B cell (primary cell): ENCODE measurements around the gene POLH. TPM values are rescaled to one million over a fixed set of nuclear protein-coding genes. Genes with fewer than 3 reads are reported as not detected.
"Not testable (repeated sequence)": the region's sequence is repeated elsewhere in the genome, so short reads cannot be mapped to it uniquely, and the experiment has no call there.

ENCODE experiments used
- ATAC-seq: fragments of 200-7000 bp; cut with Tn5 transposase; one replicate; pipeline ENCODE4 v1.10.0; 2021; ENCODE audit warnings: low read depth, mild to moderate bottlenecking, moderate number of reproducible peaks, moderate library complexity
- CTCF ChIA-PET: fragments of 350-600 bp; sonication (Branson Sonifier 250); formaldehyde crosslinking; loops from one replicate; lab custom pipeline; 2021; ENCODE audit warnings: antibody characterized with exemption, inconsistent platforms; lab: Charles Lee
- POLR2A ChIA-PET: fragments of 350-600 bp; sonication (Branson Sonifier 250); formaldehyde crosslinking; loops from one replicate; lab custom pipeline; 2021; ENCODE audit warnings: antibody characterized with exemption; lab: Charles Lee
- DNase-seq: peaks from one replicate; pipeline ENCODE4 v3.0.0; 2013
- H2AFZ ChIP-seq: 2 replicates; pipeline ENCODE4 v1.6.1; 2012; ENCODE audit warnings: mild to moderate bottlenecking, low read depth, low read length; ENCODE audit not compliant: insufficient read depth, poor library complexity, severe bottlenecking
- H3K27ac ChIP-seq, 2 donors: 1 replicate in 1 of 2; 2 replicates in 1 of 2; pipeline ENCODE4 v1.5.1; 2012 to 2013; ENCODE audit warnings: low read length in 2 of 2, mild to moderate bottlenecking in 2 of 2, moderate library complexity in 1 of 2
- H3K27me3 ChIP-seq, 4 experiments: fragments of 200-600 bp in 1 of 4; sonication (generic) in 1 of 4; replicated peaks in 1 of 4; 1 replicate in 2 of 4; 2 replicates in 2 of 4; pipeline versions ENCODE4 v1.6.1 to v1.7.0; 2013 to 2016; ENCODE audit warnings: low read length in 3 of 4, mild to moderate bottlenecking in 2 of 4, mixed read lengths in 1 of 4, moderate library complexity in 1 of 4; ENCODE audit not compliant: insufficient read depth in 4 of 4, control insufficient read depth in 3 of 4; ENCODE audit errors: control extremely low read depth in 1 of 4
- H3K36me3 ChIP-seq, 2 experiments: replicated peaks in 1 of 2; 1 replicate in 1 of 2; 2 replicates in 1 of 2; pipeline versions ENCODE4 v1.6.1 to v1.7.1; 2013; ENCODE audit warnings: low read length in 1 of 2; ENCODE audit not compliant: insufficient read depth in 2 of 2, control insufficient read depth in 1 of 2; ENCODE audit errors: control extremely low read depth in 1 of 2, extremely low read depth in 1 of 2
- H3K4me1 ChIP-seq, 2 donors: fragments of 200-600 bp in 1 of 2; sonication (generic) in 1 of 2; 1 replicate in 1 of 2; 2 replicates in 1 of 2; pipeline versions ENCODE4 v1.5.1 to v1.6.1; 2013 to 2017; ENCODE audit warnings: low read length in 2 of 2; ENCODE audit not compliant: control insufficient read depth in 2 of 2, insufficient read depth in 2 of 2
- H3K4me2 ChIP-seq: replicated peaks from 2 replicates; pipeline ENCODE3; 2012; ENCODE audit warnings: mild to moderate bottlenecking, low read depth, low read length; ENCODE audit not compliant: poor library complexity, severe bottlenecking
- H3K4me3 ChIP-seq, 5 experiments: fragments of 200-600 bp in 1 of 5; sonication (generic) in 1 of 5; 1 replicate in 3 of 5; 2 replicates in 2 of 5; pipeline versions ENCODE4 v1.5.1 to v1.7.0; 2011 to 2016; ENCODE audit warnings: low read length in 4 of 5, mild to moderate bottlenecking in 4 of 5, low read depth in 2 of 5, control low read depth in 1 of 5, moderate library complexity in 1 of 5; ENCODE audit not compliant: insufficient read depth in 1 of 5; ENCODE audit errors: control extremely low read depth in 1 of 5, extremely low read depth in 1 of 5
- H3K79me2 ChIP-seq: fragments of 200-600 bp; sonication (generic); one replicate; pipeline ENCODE4 v1.6.0; 2016; ENCODE audit warnings: low read length; ENCODE audit not compliant: control insufficient read depth, insufficient read depth
- H3K9ac ChIP-seq: fragments of 200-600 bp; sonication (generic); 2 replicates; pipeline ENCODE4 v1.6.1; 2017; ENCODE audit warnings: mild to moderate bottlenecking, low read length, moderate library complexity
- H3K9me3 ChIP-seq, 3 donors: one replicate each; pipeline versions ENCODE4 v1.6.1 to v1.7.1; 2013; ENCODE audit warnings: low read length in 2 of 3; ENCODE audit not compliant: control insufficient read depth in 2 of 3, insufficient read depth in 1 of 3; ENCODE audit errors: control extremely low read depth in 1 of 3
- H4K20me1 ChIP-seq: 2 replicates; pipeline ENCODE4 v1.6.0; 2012; ENCODE audit warnings: mild to moderate bottlenecking, low read length; ENCODE audit not compliant: insufficient read depth, control insufficient read depth, poor library complexity, severe bottlenecking
- H3K27ac Mint-ChIP-seq: one replicate; pipeline ENCODE4 v1.8.0; 2021; ENCODE audit warnings: mixed read lengths
- H3K27me3 Mint-ChIP-seq: one replicate; pipeline ENCODE4 v1.8.0; 2021; ENCODE audit warnings: mixed read lengths
- H3K4me1 Mint-ChIP-seq: one replicate; pipeline ENCODE4 v1.8.0; 2021; ENCODE audit warnings: mixed read lengths
- H3K4me3 Mint-ChIP-seq: one replicate; pipeline ENCODE4 v1.8.0; 2021; ENCODE audit warnings: mixed read lengths
- H3K9me3 Mint-ChIP-seq: one replicate; pipeline ENCODE4 v1.8.0; 2022; ENCODE audit warnings: mixed read lengths; ENCODE audit not compliant: insufficient read depth
- EZH2 ChIP-seq: IDR thresholded peaks from 2 replicates; pipeline ENCODE4 v1.6.1; 2012; ENCODE audit warnings: borderline replicate concordance, low read depth, mild to moderate bottlenecking, moderate library complexity, low read length; ENCODE audit not compliant: insufficient read depth, poor library complexity, severe bottlenecking
- WGBS: methylation state at CpG from one replicate; pipeline ENCODE4 v1.1.5; 2013; ENCODE audit warnings: missing lambda C conversion rate; ENCODE audit not compliant: insufficient coverage; 5-methylcytosine and 5-hydroxymethylcytosine counted together
- intact Hi-C: fragments of 100-400 bp; cut with micrococcal nuclease; formaldehyde crosslinking; loops from one replicate; pipeline ENCODE4 v1.10.0; 2022
- polyA plus RNA-seq: library from polyadenylated mRNA; depleted of rRNA; stranded (reverse); fragments of >200 nt; gene quantifications from 2 replicates; pipeline ENCODE4 v1.2.3, GENCODE V29; 2012
- total RNA-seq, 2 donors: library from RNA; stranded (reverse); fragments of 120-200 nt in 1 of 2; gene quantifications; 1 replicate in 1 of 2; 2 replicates in 1 of 2; pipeline versions ENCODE4 v1.2.3 to v1.2.4, GENCODE V29; 2013 to 2022
- TF ChIP-seq, protein P1 (sequence below): fragments of 200-600 bp; IDR thresholded peaks from one replicate; pipeline ENCODE4 v1.8.0; 2022; ENCODE audit warnings: antibody characterized with exemption, mild to moderate bottlenecking

POLH gene
- total and polyA plus RNA-seq, 2 donors (not counting 1 experiment from before 2014, with no cell fraction given): 14.7 to 24.8 TPM

DNA sequence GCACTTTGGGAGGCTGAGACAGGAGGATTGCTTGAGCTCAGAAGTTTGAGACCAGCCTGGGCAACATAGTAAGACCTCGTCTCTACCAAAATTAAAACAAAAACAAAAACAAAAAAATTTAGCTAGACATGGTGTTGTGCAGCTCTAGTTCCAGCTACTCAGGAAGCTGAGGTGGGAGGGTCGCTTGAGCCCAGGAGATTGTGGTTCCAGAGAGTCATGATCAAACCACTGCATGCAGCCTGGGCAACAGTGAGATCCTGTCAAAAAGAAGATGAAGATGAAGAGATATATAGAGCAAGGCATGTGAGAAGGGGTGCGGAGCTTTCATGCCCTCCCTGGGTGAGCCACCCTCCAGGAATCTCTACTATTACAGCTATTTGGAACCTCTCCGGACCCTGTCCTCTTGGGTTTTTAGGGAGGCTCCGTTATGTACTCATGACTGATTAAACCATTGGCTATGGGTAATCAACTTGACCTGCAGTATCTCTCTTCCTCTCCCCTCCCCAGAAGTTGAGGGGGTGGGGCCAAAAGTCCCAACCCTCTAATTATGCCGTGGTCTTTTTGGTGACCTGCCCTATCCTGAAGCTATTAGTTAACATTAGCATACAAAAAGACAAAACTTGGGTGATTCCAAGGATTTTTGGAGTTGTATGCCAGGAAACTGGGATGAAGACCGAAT, 9.0 kb downstream of the POLH start:
- no peak for DNase-seq
- no peak overlapping the region for H3K27ac Mint-ChIP-seq
- Histone ChIP-seq H3K9me3 (no peaks in the 10 kb centered on the region), H3K27me3 (no peaks in the 10 kb centered on the region), H2AFZ (no peak overlapping the region), H3K4me2 (no peak overlapping the region), H4K20me1 (peaks cover 7% of the 10 kb centered on the region), H3K9ac (no peak overlapping the region), H3K4me1 (no peaks in the 10 kb centered on the region), H3K79me2 (peaks cover 44% of the 10 kb centered on the region), H3K4me3 (no peak overlapping the region), H3K27ac (no peak overlapping the region), H3K36me3 (peaks cover 24 to 71% of the 10 kb centered on the region in 2 experiments)
- H3K4me3 Mint-ChIP-seq: no peak overlapping the region
- ChIA-PET POLR2A (no interaction called here), CTCF (no interaction called here)
- H3K27me3 Mint-ChIP-seq: no peaks in the 10 kb centered on the region
- intact Hi-C loops: no loop called here
- H3K4me1 Mint-ChIP-seq: peaks cover 1% of the 10 kb centered on the region
- no peak for TF ChIP-seq EZH2
- TF ChIP-seq, protein P1, sequence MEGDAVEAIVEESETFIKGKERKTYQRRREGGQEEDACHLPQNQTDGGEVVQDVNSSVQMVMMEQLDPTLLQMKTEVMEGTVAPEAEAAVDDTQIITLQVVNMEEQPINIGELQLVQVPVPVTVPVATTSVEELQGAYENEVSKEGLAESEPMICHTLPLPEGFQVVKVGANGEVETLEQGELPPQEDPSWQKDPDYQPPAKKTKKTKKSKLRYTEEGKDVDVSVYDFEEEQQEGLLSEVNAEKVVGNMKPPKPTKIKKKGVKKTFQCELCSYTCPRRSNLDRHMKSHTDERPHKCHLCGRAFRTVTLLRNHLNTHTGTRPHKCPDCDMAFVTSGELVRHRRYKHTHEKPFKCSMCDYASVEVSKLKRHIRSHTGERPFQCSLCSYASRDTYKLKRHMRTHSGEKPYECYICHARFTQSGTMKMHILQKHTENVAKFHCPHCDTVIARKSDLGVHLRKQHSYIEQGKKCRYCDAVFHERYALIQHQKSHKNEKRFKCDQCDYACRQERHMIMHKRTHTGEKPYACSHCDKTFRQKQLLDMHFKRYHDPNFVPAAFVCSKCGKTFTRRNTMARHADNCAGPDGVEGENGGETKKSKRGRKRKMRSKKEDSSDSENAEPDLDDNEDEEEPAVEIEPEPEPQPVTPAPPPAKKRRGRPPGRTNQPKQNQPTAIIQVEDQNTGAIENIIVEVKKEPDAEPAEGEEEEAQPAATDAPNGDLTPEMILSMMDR: no peak
- WGBS: 86% methylated on average over 1 of the region's 7 CpGs
- H3K9me3 Mint-ChIP-seq: no peaks in the 10 kb centered on the region
- no peak for ATAC-seq

- Histone ChIP-seq H3K36me3 (peaks cover 24 to 74% of the 10 kb centered on the region in 2 experiments), H4K20me1 (peaks cover 4% of the 10 kb centered on the region), H3K4me1 (no peaks in the 10 kb centered on the region), H3K4me2 (no peak overlapping the region), H3K4me3 (no peak overlapping the region), H3K9me3 (no peaks in the 10 kb centered on the region), H3K27me3 (no peaks in the 10 kb centered on the region), H3K27ac (no peak overlapping the region), H3K79me2 (peaks cover 63% of the 10 kb centered on the region), H3K9ac (no peak overlapping the region), H2AFZ (no peak overlapping the region)
- no peak for TF ChIP-seq EZH2
- TF ChIP-seq, protein P1: no peak
- intact Hi-C loops: no loop called here
- no peak overlapping the region for H3K27ac Mint-ChIP-seq
- ATAC-seq (no peak), DNase-seq (no peak)
- WGBS: 100% methylated on average over 5 of the region's 5 CpGs
- ChIA-PET CTCF (interaction anchor here (2.0 kb wide), 1 partner anchor 20 kb away, joined by 4 read pairs; no protein-coding TSS in a partner anchor), POLR2A (no interaction called here)
- H3K4me1 Mint-ChIP-seq: peaks cover 1% of the 10 kb centered on the region
- no peak overlapping the region for H3K4me3 Mint-ChIP-seq
- no peaks in the 10 kb centered on the region for H3K27me3 Mint-ChIP-seq
- no peaks in the 10 kb centered on the region for H3K9me3 Mint-ChIP-seq
Measured at GRCh38 chr6:43588194-43588593, 12.2 kb downstream of the POLH start.

DNA sequence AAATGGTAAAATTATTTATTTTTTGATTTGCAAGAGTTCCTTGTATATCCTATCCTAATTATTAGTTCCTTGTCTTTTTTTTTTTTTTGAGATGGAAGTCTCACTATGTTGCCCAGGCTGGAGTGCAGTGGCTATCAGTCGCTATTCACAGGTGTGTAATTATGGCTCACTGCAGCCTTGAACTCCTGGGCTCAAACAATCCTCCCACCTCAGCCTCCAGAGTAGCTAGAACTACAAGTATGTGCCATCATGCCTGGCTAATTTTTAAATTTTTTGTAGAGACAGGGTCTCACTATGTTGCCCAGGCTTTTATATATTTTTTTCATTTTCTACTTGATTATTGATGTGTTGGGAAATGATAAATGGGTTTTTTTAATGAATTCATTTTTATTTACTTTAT, 13.6 kb downstream of the POLH start:
- H3K27ac Mint-ChIP-seq, POLR2A ChIA-PET, H3K27me3 ChIP-seq, H3K27ac ChIP-seq, H3K9me3 Mint-ChIP-seq, DNase-seq, H4K20me1 ChIP-seq, H3K4me3 ChIP-seq, H3K4me3 Mint-ChIP-seq, H3K27me3 Mint-ChIP-seq, H3K9ac ChIP-seq, H3K4me1 Mint-ChIP-seq, ATAC-seq, H2AFZ ChIP-seq, H3K4me1 ChIP-seq, intact Hi-C loops, CTCF ChIA-PET, H3K9me3 ChIP-seq, H3K4me2 ChIP-seq: not testable (repeated sequence)
- no CpG with 5 or more reads among the region's 1 CpG for WGBS
- Histone ChIP-seq H3K79me2 (peaks cover 62% of the 10 kb centered on the region), H3K36me3 (peaks cover 15 to 65% of the 10 kb centered on the region in 2 experiments)
